ENCODE measurements around the gene HDLBP.

DNA sequence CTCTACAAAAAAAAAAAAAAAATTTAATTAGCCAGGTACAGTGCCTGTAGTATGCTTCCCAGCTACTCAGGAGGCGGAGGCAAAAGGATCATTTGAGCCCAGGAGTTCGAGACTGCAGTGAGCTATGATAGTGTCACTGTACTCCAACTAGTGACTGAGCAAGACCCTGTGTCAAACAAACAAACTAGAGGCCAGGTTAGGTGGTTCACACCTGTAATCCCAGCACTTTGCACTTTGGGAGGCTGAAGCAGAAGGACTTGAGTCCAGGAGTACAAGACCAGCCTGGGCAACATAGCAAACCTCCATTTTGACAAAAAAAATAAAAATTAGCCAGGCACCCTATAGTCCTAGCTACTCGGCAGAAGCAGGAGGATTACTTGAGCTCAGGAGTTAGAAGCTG is 13.4 kb downstream of the HDLBP start:
- TF ChIP-seq, protein P1, sequence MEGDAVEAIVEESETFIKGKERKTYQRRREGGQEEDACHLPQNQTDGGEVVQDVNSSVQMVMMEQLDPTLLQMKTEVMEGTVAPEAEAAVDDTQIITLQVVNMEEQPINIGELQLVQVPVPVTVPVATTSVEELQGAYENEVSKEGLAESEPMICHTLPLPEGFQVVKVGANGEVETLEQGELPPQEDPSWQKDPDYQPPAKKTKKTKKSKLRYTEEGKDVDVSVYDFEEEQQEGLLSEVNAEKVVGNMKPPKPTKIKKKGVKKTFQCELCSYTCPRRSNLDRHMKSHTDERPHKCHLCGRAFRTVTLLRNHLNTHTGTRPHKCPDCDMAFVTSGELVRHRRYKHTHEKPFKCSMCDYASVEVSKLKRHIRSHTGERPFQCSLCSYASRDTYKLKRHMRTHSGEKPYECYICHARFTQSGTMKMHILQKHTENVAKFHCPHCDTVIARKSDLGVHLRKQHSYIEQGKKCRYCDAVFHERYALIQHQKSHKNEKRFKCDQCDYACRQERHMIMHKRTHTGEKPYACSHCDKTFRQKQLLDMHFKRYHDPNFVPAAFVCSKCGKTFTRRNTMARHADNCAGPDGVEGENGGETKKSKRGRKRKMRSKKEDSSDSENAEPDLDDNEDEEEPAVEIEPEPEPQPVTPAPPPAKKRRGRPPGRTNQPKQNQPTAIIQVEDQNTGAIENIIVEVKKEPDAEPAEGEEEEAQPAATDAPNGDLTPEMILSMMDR (conservative IDR thresholded peaks at IDR 0.05; ENCODE audit: low read depth, low read length) = no peak
- TF ChIP-seq EZH2 (IDR thresholded peaks at IDR 0.05; ENCODE audit: borderline replicate concordance, low read depth, low read length, poor library complexity, severe bottlenecking) = no peak
